SU-DHL-6 (cell line): Measurements from ENCODE around the gene CCDC8.

ENCODE experiments used
- EZH2phosphoT487 ChIP-seq: fragments of 200-600 bp; sonication (generic), shearing (Covaris generic); conservative IDR thresholded peaks from 2 replicates; pipeline ENCODE4 v1.6.1; 2018; ENCODE audit warnings: mild to moderate bottlenecking, antibody characterized with exemption, low read length, moderate library complexity, mixed read lengths
- TF ChIP-seq, protein P1 (sequence below): fragments of 200-600 bp; sonication (generic); IDR thresholded peaks from one replicate; pipeline ENCODE4 v1.5.1; 2017; ENCODE audit warnings: antibody characterized with exemption, mild to moderate bottlenecking, low read length, moderate library complexity; ENCODE audit not compliant: insufficient read depth, poor library complexity, severe bottlenecking

DNA sequence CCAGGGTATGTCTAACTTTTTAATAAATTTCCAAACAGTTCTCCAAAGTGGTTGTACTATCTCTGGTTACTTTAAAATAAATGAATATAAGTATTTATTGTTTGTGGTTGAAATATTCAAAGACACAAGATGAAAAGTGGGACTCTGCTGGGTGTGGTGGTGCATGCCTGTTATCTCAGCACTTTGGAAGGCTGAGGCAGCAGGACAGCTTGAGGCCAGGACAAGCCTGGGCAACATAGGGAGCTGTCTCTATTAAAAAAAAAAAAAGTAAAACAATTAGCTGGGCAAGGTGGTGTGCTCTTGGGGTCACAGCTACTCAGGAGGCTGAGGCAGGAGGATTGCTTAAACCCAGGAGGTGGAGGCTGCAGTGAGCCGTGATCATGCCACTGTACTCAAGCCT lies 47.6 kb upstream of the CCDC8 start:
- TF ChIP-seq, protein P1, sequence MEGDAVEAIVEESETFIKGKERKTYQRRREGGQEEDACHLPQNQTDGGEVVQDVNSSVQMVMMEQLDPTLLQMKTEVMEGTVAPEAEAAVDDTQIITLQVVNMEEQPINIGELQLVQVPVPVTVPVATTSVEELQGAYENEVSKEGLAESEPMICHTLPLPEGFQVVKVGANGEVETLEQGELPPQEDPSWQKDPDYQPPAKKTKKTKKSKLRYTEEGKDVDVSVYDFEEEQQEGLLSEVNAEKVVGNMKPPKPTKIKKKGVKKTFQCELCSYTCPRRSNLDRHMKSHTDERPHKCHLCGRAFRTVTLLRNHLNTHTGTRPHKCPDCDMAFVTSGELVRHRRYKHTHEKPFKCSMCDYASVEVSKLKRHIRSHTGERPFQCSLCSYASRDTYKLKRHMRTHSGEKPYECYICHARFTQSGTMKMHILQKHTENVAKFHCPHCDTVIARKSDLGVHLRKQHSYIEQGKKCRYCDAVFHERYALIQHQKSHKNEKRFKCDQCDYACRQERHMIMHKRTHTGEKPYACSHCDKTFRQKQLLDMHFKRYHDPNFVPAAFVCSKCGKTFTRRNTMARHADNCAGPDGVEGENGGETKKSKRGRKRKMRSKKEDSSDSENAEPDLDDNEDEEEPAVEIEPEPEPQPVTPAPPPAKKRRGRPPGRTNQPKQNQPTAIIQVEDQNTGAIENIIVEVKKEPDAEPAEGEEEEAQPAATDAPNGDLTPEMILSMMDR: no peak
- TF ChIP-seq EZH2phosphoT487: no peak
